ENCODE measurements around the gene SELPLG. TPM values are rescaled to one million over a fixed set of nuclear protein-coding genes. Genes with fewer than 3 reads are reported as not detected.

SELPLG gene
- total and polyA plus RNA-seq, 9 donors, result 1.1 to 8.4 (median 2.9) TPM

DNA sequence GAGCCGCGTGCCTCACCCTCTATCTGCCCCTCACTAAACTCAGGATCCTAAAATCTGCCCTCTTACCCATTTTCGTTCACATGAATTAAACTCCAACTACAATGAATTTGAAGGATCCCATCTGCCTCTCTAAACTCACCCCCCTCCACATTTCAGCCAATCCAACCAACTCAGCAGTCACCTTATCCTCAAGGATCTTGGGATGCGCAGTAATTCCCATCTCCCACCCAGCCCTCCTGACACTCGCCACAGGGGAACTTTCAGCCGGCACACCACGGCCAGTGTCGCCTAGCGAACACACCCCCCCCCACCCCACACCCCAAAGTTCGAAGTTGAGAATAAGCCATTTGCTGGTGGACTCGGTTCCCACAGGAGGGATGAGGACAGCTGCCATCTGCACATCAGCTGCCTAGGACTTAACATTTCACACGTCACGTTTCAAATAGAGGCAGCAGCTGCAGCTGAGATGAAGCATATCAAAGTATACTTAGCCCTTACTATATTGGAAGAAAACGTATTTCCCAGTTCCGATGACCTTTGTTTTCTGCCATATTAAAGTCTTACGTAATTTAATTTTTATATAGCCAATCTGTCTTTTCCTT, 8.7 kb upstream of the SELPLG start:
- intact Hi-C loops (cut with DNase I), result no loop called here
- Histone ChIP-seq H3K9me3 (no peaks in the 10 kb centered on the region), H3K36me3 (no peaks in the 10 kb centered on the region), H3K27ac (no peak overlapping the region), H3K4me3 (no peak overlapping the region), H3K4me1 (ENCODE audit: insufficient read depth) (peaks cover 21% of the 10 kb centered on the region), H3K27me3 (no peaks in the 10 kb centered on the region)
- peak in 1 of 5 donors; percentile 15 for DNase-seq
- 80 to 93% (median 84%) methylated on average over 16 of the region's 16 CpGs for WGBS, 3 donors
- TF ChIP-seq CTCF (IDR thresholded peaks at IDR 0.05) (no peak), EP300 (IDR thresholded peaks at IDR 0.05) (no peak), POLR2A (IDR thresholded peaks at IDR 0.05) (no peak)

GRCh38 chr12:108641446-108642268, 8.0 kb upstream of the SELPLG start:
- H3K27me3 ChIP-seq, result no peaks in the 10 kb centered on the region
- H3K36me3 ChIP-seq, result no peaks in the 10 kb centered on the region
- TF ChIP-seq CTCF (IDR thresholded peaks at IDR 0.05), result no peak
- no peak for TF ChIP-seq EP300 (IDR thresholded peaks at IDR 0.05)
- no peak for TF ChIP-seq POLR2A (IDR thresholded peaks at IDR 0.05)
- no peak overlapping the region for H3K27ac ChIP-seq
- H3K9me3 ChIP-seq, result no peaks in the 10 kb centered on the region
- intact Hi-C loops (cut with DNase I), result no loop called here
- H3K4me3 ChIP-seq, result no peak overlapping the region
- peak in 1 of 5 donors; percentile 36 for DNase-seq
- 66 to 81% (median 69%) methylated on average over 9 of the region's 9 CpGs for WGBS, 3 donors
- peaks cover 19% of the 10 kb centered on the region for H3K4me1 ChIP-seq (ENCODE audit: insufficient read depth)

- intact Hi-C loops (cut with DNase I), result no loop called here
- Histone ChIP-seq H3K27ac (no peak overlapping the region), H3K27me3 (no peaks in the 10 kb centered on the region), H3K4me1 (ENCODE audit: insufficient read depth) (peaks cover 17% of the 10 kb centered on the region), H3K36me3 (no peaks in the 10 kb centered on the region), H3K4me3 (no peak overlapping the region), H3K9me3 (no peaks in the 10 kb centered on the region)
- 27 to 41% (median 36%) methylated on average over 10 of the region's 10 CpGs for WGBS, 3 donors
- TF ChIP-seq CTCF (IDR thresholded peaks at IDR 0.05), result no peak
- no peak for TF ChIP-seq EP300 (IDR thresholded peaks at IDR 0.05)
- TF ChIP-seq POLR2A (IDR thresholded peaks at IDR 0.05), result no peak
- DNase-seq, result peak in 3 of 5 donors; percentile 41 to 59 (median 51)
These were observed 7.2 kb upstream of the SELPLG start for GRCh38 chr12:108640802-108641445.

- peak in 1 of 5 donors; percentile 16 for DNase-seq
- intact Hi-C loops (cut with DNase I), result no loop called here
- peaks cover 10% of the 10 kb centered on the region for H3K4me1 ChIP-seq (ENCODE audit: insufficient read depth)
- no peak overlapping the region for H3K4me3 ChIP-seq
- TF ChIP-seq POLR2A (IDR thresholded peaks at IDR 0.05) (no peak), CTCF (IDR thresholded peaks at IDR 0.05) (no peak), EP300 (IDR thresholded peaks at IDR 0.05) (no peak)
- H3K27me3 ChIP-seq, result no peaks in the 10 kb centered on the region
- 84 to 87% (median 87%) methylated on average over 11 of the region's 11 CpGs for WGBS, 3 donors
- H3K27ac ChIP-seq, result no peak overlapping the region
- H3K9me3 ChIP-seq, result no peaks in the 10 kb centered on the region
- H3K36me3 ChIP-seq, result no peaks in the 10 kb centered on the region
These were observed 5.5 kb upstream of the SELPLG start for GRCh38 chr12:108638997-108639822.

All from ovary (tissue), 9 donors.